Naive thymus-derived CD4-positive, alpha-beta T cell (primary cell): ENCODE data around the gene MYT1. TPM values are rescaled to one million over a fixed set of nuclear protein-coding genes. Genes with fewer than 3 reads are reported as not detected.

ENCODE experiments used
- ATAC-seq: fragments of 150-1000 bp; cut with Tn5 transposase; 2 replicates; pipeline ENCODE4 v1.10.0; 2021; ENCODE audit warnings: mild to moderate bottlenecking, moderate library complexity
- CTCF ChIA-PET: fragments of 350-600 bp; sonication (Branson Sonifier 250); formaldehyde crosslinking; loops from one replicate; lab custom pipeline; 2021; ENCODE audit warnings: antibody characterized with exemption; lab: Charles Lee
- POLR2A ChIA-PET: fragments of 350-600 bp; sonication (Branson Sonifier 250); formaldehyde crosslinking; loops from one replicate; lab custom pipeline; 2021; ENCODE audit warnings: antibody characterized with exemption, inconsistent platforms; lab: Charles Lee
- DNase-seq, 9 donors: peaks; one replicate each; pipeline versions ENCODE4 v3.0.0 to v3.0.0-alpha.2; 2020 to 2022; ENCODE audit warnings: mixed read lengths in 1 of 9
- H3K27ac ChIP-seq: one replicate; pipeline ENCODE4 v1.7.0; 2013; ENCODE audit warnings: mild to moderate bottlenecking, low read depth, low read length, moderate library complexity
- H3K27me3 ChIP-seq, 2 donors: one replicate each; pipeline ENCODE4 v1.7.0; 2013; ENCODE audit warnings: low read length in 2 of 2, mild to moderate bottlenecking in 2 of 2, moderate library complexity in 2 of 2; ENCODE audit not compliant: control insufficient read depth in 2 of 2, insufficient read depth in 2 of 2
- H3K36me3 ChIP-seq, 3 experiments: 1 replicate in 2 of 3; 2 replicates in 1 of 3; pipeline ENCODE4 v1.7.0; 2013; ENCODE audit warnings: low read length in 3 of 3, mild to moderate bottlenecking in 3 of 3, moderate library complexity in 1 of 3; ENCODE audit not compliant: insufficient read depth in 3 of 3, control insufficient read depth in 2 of 3
- H3K4me1 ChIP-seq, 2 donors: one replicate each; pipeline ENCODE4 v1.7.0; 2013; ENCODE audit warnings: low read length in 2 of 2, mild to moderate bottlenecking in 2 of 2, moderate library complexity in 1 of 2; ENCODE audit not compliant: control insufficient read depth in 2 of 2, insufficient read depth in 2 of 2
- H3K4me3 ChIP-seq: 2 replicates; pipeline ENCODE4 v1.7.0; 2013; ENCODE audit warnings: mild to moderate bottlenecking, low read length
- H3K9me3 ChIP-seq, 3 experiments: 1 replicate in 2 of 3; 2 replicates in 1 of 3; pipeline ENCODE4 v1.7.0; 2013; ENCODE audit warnings: low read length in 3 of 3; ENCODE audit not compliant: control insufficient read depth in 2 of 3
- H3K27ac Mint-ChIP-seq, 9 donors: one replicate each; pipeline ENCODE4 v1.8.0; 2020 to 2022; ENCODE audit warnings: mixed read lengths in 9 of 9, mild to moderate bottlenecking in 8 of 9, moderate library complexity in 5 of 9, inconsistent platforms in 2 of 9
- H3K27me3 Mint-ChIP-seq, 5 donors: one replicate each; pipeline ENCODE4 v1.8.0; 2021 to 2022; ENCODE audit warnings: mixed read lengths in 5 of 5, mild to moderate bottlenecking in 1 of 5
- H3K36me3 Mint-ChIP-seq, 5 donors: one replicate each; pipeline ENCODE4 v1.8.0; 2020 to 2022; ENCODE audit warnings: mixed read lengths in 5 of 5, mild to moderate bottlenecking in 3 of 5, inconsistent platforms in 1 of 5
- H3K4me1 Mint-ChIP-seq, 7 donors: one replicate each; pipeline ENCODE4 v1.8.0; 2020 to 2022; ENCODE audit warnings: mixed read lengths in 7 of 7, mild to moderate bottlenecking in 3 of 7, inconsistent platforms in 1 of 7
- H3K4me3 Mint-ChIP-seq, 10 donors: one replicate each; pipeline ENCODE4 v1.8.0; 2020 to 2022; ENCODE audit warnings: mild to moderate bottlenecking in 10 of 10, mixed read lengths in 10 of 10, moderate library complexity in 6 of 10, inconsistent platforms in 2 of 10
- H3K9me3 Mint-ChIP-seq, 11 donors: one replicate each; pipeline ENCODE4 v1.8.0; 2020 to 2022; ENCODE audit warnings: mixed read lengths in 11 of 11, mild to moderate bottlenecking in 4 of 11, inconsistent platforms in 1 of 11, moderate library complexity in 1 of 11
- intact Hi-C, 2 donors: fragments of 100-400 bp; cut with micrococcal nuclease; formaldehyde crosslinking; loops; one replicate each; pipeline ENCODE4 v1.15.1; 2023
- polyA plus RNA-seq, 2 donors: library from polyadenylated mRNA; unstranded; fragments of 300-500 nt; fragmentation: Illumina TruSeq; gene quantifications; one replicate each; pipeline ENCODE4 v1.2.3, GENCODE V29; 2021
- total RNA-seq, 6 experiments: library from RNA in 5 of 6; stranded (reverse) in 5 of 6; gene quantifications; 1 replicate in 5 of 6; 2 replicates in 1 of 6; pipeline ENCODE4 v1.2.3 and lab custom pipeline; 2021 to 2026

MYT1 gene
- total and polyA plus RNA-seq, 7 experiments from 2014 or later: not detected

DNA sequence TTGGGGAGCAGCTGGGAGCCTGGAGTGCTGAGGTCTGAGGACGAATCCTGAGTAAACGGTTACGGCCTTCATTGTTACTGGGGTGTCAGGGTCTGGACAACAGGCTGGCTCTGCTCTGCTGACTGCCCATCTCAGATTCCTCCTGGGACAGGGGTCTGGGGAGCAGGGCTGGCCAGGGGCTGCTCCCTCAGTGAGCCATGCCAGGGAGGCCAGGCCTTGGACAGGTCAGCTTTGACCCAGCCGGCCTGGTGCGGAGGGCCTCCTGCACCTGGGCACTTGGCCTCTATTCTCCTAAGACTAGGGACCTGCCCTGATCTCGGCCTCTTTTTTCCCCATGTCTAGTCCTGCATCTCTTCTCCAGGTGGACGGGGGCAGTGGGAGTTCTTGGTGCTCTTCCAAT is 44.9 kb downstream of the MYT1 start:
- no peak overlapping the region for H3K4me3 ChIP-seq
- ChIA-PET CTCF (no interaction called here), POLR2A (no interaction called here)
- H3K36me3 ChIP-seq: no peaks in the 10 kb centered on the region
- Mint-ChIP-seq H3K9me3 (no peaks in the 10 kb centered on the region), H3K4me3 (no peak overlapping the region), H3K4me1 (peaks cover 0 to 6% (median 0%) of the 10 kb centered on the region in 7 donors), H3K27me3 (peaks cover 0 to 3% (median 0%) of the 10 kb centered on the region in 5 donors), H3K27ac (no peak overlapping the region), H3K36me3 (no peaks in the 10 kb centered on the region)
- ATAC-seq: no peak
- intact Hi-C loops: no loop called here
- H3K27ac ChIP-seq: no peak overlapping the region
- H3K4me1 ChIP-seq: no peaks in the 10 kb centered on the region
- H3K27me3 ChIP-seq: no peaks in the 10 kb centered on the region
- H3K9me3 ChIP-seq: no peaks in the 10 kb centered on the region
- DNase-seq: no peak

DNA sequence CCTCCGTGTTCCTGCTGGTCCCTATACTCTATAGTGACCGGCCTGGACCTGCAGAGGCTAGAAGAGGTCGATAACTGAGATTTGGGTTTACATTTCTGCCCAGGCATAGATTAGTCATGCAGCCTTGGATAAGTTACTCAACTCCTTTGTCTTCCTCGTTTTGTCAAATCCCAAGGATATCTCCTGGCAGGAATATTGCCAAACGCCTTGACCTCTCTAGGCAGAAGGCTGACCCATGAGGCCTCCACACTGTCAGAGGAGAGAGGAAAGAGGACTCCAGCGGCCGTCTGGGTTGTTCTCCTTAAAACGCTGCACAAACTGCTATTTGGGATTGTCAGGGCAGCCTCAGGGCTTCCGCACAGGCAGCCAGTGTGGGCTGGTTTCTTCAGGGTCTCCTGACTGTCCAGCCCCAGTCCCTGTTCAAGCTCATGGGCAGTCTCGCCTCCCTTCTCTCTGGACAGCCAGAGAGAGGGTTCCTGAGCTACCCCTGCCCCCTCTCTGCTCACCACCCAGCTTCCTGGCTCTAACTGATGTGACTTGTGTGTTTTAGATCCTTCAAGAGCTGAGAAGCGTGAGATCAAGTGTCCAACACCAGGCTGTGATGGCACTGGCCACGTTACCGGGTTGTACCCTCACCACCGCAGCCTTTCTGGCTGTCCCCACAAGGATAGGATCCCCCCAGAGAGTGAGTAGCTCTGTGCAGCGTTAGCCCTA is 46.6 kb downstream of the MYT1 start:
- Histone ChIP-seq H3K27ac (no peak overlapping the region), H3K4me1 (no peaks in the 10 kb centered on the region), H3K27me3 (no peaks in the 10 kb centered on the region), H3K4me3 (no peak overlapping the region), H3K9me3 (no peaks in the 10 kb centered on the region), H3K36me3 (no peaks in the 10 kb centered on the region)
- no peaks in the 10 kb centered on the region for H3K9me3 Mint-ChIP-seq
- H3K36me3 Mint-ChIP-seq: no peaks in the 10 kb centered on the region
- H3K4me1 Mint-ChIP-seq: peaks cover 2 to 17% (median 10%) of the 10 kb centered on the region in 7 donors
- H3K4me3 Mint-ChIP-seq: no peak overlapping the region
- intact Hi-C loops: no loop called here
- ChIA-PET CTCF (no interaction called here), POLR2A (no interaction called here)
- DNase-seq (no peak), ATAC-seq (no peak)
- peaks cover 0 to 3% (median 0%) of the 10 kb centered on the region in 5 donors for H3K27me3 Mint-ChIP-seq
- H3K27ac Mint-ChIP-seq: no peak overlapping the region

DNA sequence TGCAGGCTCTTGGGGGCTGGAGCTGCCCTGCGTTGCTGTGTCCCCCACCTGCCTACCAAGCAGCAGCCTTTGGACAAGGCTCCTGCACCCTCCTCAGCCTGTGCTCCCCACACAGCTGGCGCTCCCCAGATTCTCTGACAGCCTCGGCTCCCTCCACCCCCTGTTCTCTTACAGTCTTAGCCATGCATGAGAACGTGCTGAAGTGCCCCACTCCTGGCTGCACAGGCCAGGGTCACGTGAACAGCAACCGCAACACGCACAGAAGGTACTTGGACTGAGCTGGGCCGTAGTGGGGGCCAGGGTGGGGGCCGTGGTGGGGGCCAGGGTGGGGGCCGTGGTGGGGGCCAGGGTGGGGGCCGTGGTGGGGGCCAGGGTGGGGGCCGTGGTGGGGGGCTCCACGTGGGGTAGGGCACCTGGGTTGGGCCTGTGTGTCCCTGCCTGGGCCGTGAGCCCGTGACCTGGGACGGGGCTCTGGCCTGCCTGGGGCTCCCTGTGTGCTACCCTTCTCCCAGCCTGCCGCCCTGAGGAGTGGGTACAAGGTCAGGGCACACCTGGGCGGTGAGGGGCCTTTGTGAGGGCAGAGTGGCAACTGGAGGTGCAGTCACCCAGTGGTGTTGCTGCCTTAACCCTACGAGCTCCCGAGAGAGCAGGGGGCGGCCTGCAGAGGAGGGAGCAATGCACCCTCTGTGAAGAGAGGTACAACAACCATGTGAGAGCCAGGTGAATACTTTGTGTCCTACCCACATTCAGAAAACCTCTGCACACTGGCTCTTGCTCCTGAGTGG is 47.8 kb downstream of the MYT1 start:
- Mint-ChIP-seq H3K27ac (no peak overlapping the region), H3K36me3 (no peaks in the 10 kb centered on the region), H3K4me1 (peaks cover 2 to 18% (median 10%) of the 10 kb centered on the region in 7 donors), H3K27me3 (peaks cover 0 to 3% (median 0%) of the 10 kb centered on the region in 5 donors), H3K9me3 (no peaks in the 10 kb centered on the region), H3K4me3 (no peak overlapping the region)
- Histone ChIP-seq H3K27me3 (no peaks in the 10 kb centered on the region), H3K9me3 (no peaks in the 10 kb centered on the region), H3K27ac (no peak overlapping the region), H3K4me3 (no peak overlapping the region), H3K36me3 (no peaks in the 10 kb centered on the region), H3K4me1 (no peaks in the 10 kb centered on the region)
- DNase-seq: no peak
- no peak for ATAC-seq
- intact Hi-C loops: no loop called here
- ChIA-PET POLR2A (no interaction called here), CTCF (no interaction called here)

GRCh38 chr20:64212755-64213154 is 48.5 kb downstream of the MYT1 start:
- Histone ChIP-seq H3K27ac (no peak overlapping the region), H3K27me3 (no peaks in the 10 kb centered on the region), H3K36me3 (no peaks in the 10 kb centered on the region), H3K4me3 (no peak overlapping the region), H3K4me1 (no peaks in the 10 kb centered on the region), H3K9me3 (no peaks in the 10 kb centered on the region)
- DNase-seq: no peak
- intact Hi-C loops: no loop called here
- ChIA-PET POLR2A (no interaction called here), CTCF (interaction anchor here (0.6 kb wide), 1 partner anchor 433 kb away, joined by 3 read pairs; no protein-coding TSS in a partner anchor)
- peak overlapping the region in 1 of 9 donors; percentile 56 for H3K27ac Mint-ChIP-seq
- H3K36me3 Mint-ChIP-seq: no peaks in the 10 kb centered on the region
- H3K9me3 Mint-ChIP-seq: no peaks in the 10 kb centered on the region
- H3K27me3 Mint-ChIP-seq: peaks cover 0 to 3% (median 0%) of the 10 kb centered on the region in 5 donors
- H3K4me1 Mint-ChIP-seq: peaks cover 2 to 18% (median 10%) of the 10 kb centered on the region in 7 donors
- no peak overlapping the region for H3K4me3 Mint-ChIP-seq
- no peak for ATAC-seq

GRCh38 chr20:64214113-64214512 is 49.9 kb downstream of the MYT1 start:
- no peaks in the 10 kb centered on the region for H3K36me3 ChIP-seq
- H3K4me3 Mint-ChIP-seq: no peak overlapping the region
- DNase-seq: no peak
- no peak overlapping the region for H3K27ac ChIP-seq
- intact Hi-C loops: no loop called here
- CTCF ChIA-PET: no interaction called here
- no peak for ATAC-seq
- no peak overlapping the region for H3K4me3 ChIP-seq
- POLR2A ChIA-PET: no interaction called here
- H3K9me3 Mint-ChIP-seq: no peaks in the 10 kb centered on the region
- peak overlapping the region in 3 of 9 donors; percentile 20 to 63 (median 34) for H3K27ac Mint-ChIP-seq
- no peaks in the 10 kb centered on the region for H3K27me3 ChIP-seq
- peaks cover 0 to 3% (median 0%) of the 10 kb centered on the region in 5 donors for H3K27me3 Mint-ChIP-seq
- H3K4me1 ChIP-seq: no peaks in the 10 kb centered on the region
- H3K36me3 Mint-ChIP-seq: no peaks in the 10 kb centered on the region
- no peaks in the 10 kb centered on the region for H3K9me3 ChIP-seq
- H3K4me1 Mint-ChIP-seq: peaks cover 2 to 18% (median 10%) of the 10 kb centered on the region in 7 donors

DNA sequence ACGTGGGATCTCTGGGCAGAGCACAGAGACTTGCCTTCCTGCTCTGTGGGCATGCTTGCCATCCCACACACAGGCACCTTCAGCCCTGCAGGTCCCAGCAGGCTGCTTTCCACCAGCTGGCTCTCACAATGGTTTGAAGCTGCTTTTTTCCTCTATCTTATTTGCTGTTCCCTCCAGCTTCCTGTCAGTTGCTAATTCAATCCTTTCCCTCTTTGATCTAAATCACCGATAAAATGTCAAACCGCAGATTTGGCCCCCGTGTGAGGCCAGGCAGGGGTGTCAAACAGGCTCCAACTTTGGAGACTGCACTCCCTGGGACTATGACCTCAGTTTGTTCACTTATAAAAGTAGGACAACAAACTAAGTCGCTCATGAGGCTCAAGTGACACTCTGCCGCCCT is 50.7 kb downstream of the MYT1 start:
- no peaks in the 10 kb centered on the region for H3K27me3 ChIP-seq
- Mint-ChIP-seq H3K9me3 (no peaks in the 10 kb centered on the region), H3K27me3 (no peaks in the 10 kb centered on the region), H3K36me3 (no peaks in the 10 kb centered on the region), H3K4me1 (peaks cover 2 to 18% (median 10%) of the 10 kb centered on the region in 7 donors), H3K27ac (peak overlapping the region in 5 of 9 donors; percentile 15 to 86 (median 63)), H3K4me3 (peak overlapping the region in 4 of 10 donors; percentile 9 to 58 (median 26))
- H3K4me3 ChIP-seq: no peak overlapping the region
- ATAC-seq (no peak), DNase-seq (no peak)
- H3K27ac ChIP-seq: no peak overlapping the region
- no peaks in the 10 kb centered on the region for H3K4me1 ChIP-seq
- no peaks in the 10 kb centered on the region for H3K9me3 ChIP-seq
- intact Hi-C loops: no loop called here
- no peaks in the 10 kb centered on the region for H3K36me3 ChIP-seq
- POLR2A ChIA-PET: no interaction called here
- CTCF ChIA-PET: no interaction called here
